Hepatocyte (in vitro differentiated cells): ENCODE data around the gene LYPD6. TPM values are rescaled to one million over a fixed set of nuclear protein-coding genes. Genes with fewer than 3 reads are reported as not detected.

Experiments
- DNase-seq: peaks from one replicate; pipeline ENCODE4 v3.0.0-alpha.2; 2016; ENCODE audit warnings: low spot score
- H2AFZ ChIP-seq: fragments of 200-600 bp; sonication (generic); 2 replicates; pipeline ENCODE4 v1.6.0; 2016; ENCODE audit warnings: antibody characterized with exemption, mild to moderate bottlenecking
- H3K27ac ChIP-seq: fragments of 200-600 bp; sonication (generic); 2 replicates; pipeline ENCODE4 v1.5.1; 2016; ENCODE audit warnings: mild to moderate bottlenecking
- H3K27me3 ChIP-seq: fragments of 200-600 bp; sonication (generic); 2 replicates; pipeline ENCODE4 v1.6.1; 2016
- H3K36me3 ChIP-seq: fragments of 200-600 bp; sonication (generic); replicated peaks from 2 replicates; pipeline ENCODE4 v1.5.1; 2016; ENCODE audit warnings: low read depth; ENCODE audit not compliant: insufficient read depth
- H3K4me1 ChIP-seq: fragments of 200-600 bp; sonication (generic); 2 replicates; pipeline ENCODE4 v1.5.1; 2016; ENCODE audit warnings: mild to moderate bottlenecking, moderate library complexity; ENCODE audit not compliant: insufficient read depth
- H3K4me2 ChIP-seq: fragments of 200-600 bp; sonication (generic); 2 replicates; pipeline ENCODE4 v1.6.0; 2016
- H3K4me3 ChIP-seq: fragments of 200-600 bp; sonication (generic); 2 replicates; pipeline ENCODE4 v1.5.1; 2016; ENCODE audit warnings: mild to moderate bottlenecking
- H3K79me2 ChIP-seq: fragments of 200-600 bp; sonication (generic); 2 replicates; pipeline ENCODE4 v1.6.0; 2017; ENCODE audit warnings: mild to moderate bottlenecking
- H3K9me2 ChIP-seq: fragments of 200-600 bp; sonication (generic); replicated peaks from 2 replicates; pipeline ENCODE4 v1.6.0; 2017; ENCODE audit warnings: mild to moderate bottlenecking; ENCODE audit not compliant: insufficient read depth
- H3K9me3 ChIP-seq: fragments of 200-600 bp; sonication (generic); 2 replicates; pipeline ENCODE4 v1.5.1; 2016; ENCODE audit warnings: low read depth, mild to moderate bottlenecking
- H4K20me1 ChIP-seq: fragments of 200-600 bp; sonication (generic); 2 replicates; pipeline ENCODE4 v1.6.0; 2016; ENCODE audit warnings: mild to moderate bottlenecking; ENCODE audit not compliant: insufficient read depth, poor library complexity, severe bottlenecking
- EZH2 ChIP-seq: fragments of 200-600 bp; sonication (generic); IDR thresholded peaks from 2 replicates; pipeline ENCODE4 v1.6.1; 2016; ENCODE audit warnings: antibody characterized with exemption, mild to moderate bottlenecking, borderline replicate concordance
- EZH2phosphoT487 ChIP-seq: fragments of 200-600 bp; sonication (generic); IDR thresholded peaks from one replicate; pipeline ENCODE4 v1.6.1; 2018; ENCODE audit warnings: antibody characterized with exemption, mild to moderate bottlenecking, low read depth, moderate library complexity; ENCODE audit not compliant: unreplicated experiment, severe bottlenecking
- WGBS: methylation state at CpG from one replicate; pipeline ENCODE4 v1.1.6; 2016; ENCODE audit warnings: low lambda C conversion rate; ENCODE audit errors: missing lambda C conversion rate; 5-methylcytosine and 5-hydroxymethylcytosine counted together
- polyA plus RNA-seq: library from polyadenylated mRNA; unstranded; fragments of >200 nt; fragmentation: Nextera tagmentation; extraction: Ambion mirVana; gene quantifications from 2 replicates; pipeline ENCODE4 v1.2.1, GENCODE V29; 2016
- total RNA-seq: library from RNA; depleted of rRNA; stranded (reverse); fragments of >200 nt; gene quantifications from 2 replicates; pipeline ENCODE4 v1.2.3, GENCODE V29; 2014
- TF ChIP-seq, protein P1 (sequence below): fragments of 200-600 bp; sonication (generic); IDR thresholded peaks from 2 replicates; pipeline ENCODE4 v1.5.1; 2016; ENCODE audit warnings: antibody characterized with exemption, mild to moderate bottlenecking; ENCODE audit not compliant: poor library complexity

LYPD6 gene
- total and polyA plus RNA-seq, 2 experiments from 2014 or later, result 5.3 to 11.2 TPM

DNA sequence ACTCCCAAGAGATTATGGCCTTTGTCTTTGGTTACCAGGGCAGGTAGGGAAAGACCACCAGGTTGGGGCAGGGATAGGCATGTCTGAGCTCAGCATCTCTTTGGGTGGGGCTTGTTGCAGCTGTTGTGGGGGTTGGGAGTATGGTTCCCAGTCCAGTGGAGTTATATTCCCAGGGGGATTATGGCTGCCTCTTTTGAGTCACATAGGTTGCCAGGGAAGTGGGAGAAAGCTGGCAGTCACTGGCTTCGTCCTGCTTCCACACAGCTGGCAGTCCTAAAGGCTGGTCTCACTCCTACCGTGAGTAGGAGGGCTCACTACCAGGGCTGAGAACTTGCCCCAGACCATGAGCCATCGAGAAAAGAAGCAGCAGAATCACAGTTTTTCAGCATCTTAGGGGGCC, 79.1 kb downstream of the LYPD6 start:
- Histone ChIP-seq H4K20me1 (no peaks in the 10 kb centered on the region), H3K9me2 (no peaks in the 10 kb centered on the region), H2AFZ (no peak overlapping the region), H3K4me3 (no peak overlapping the region), H3K9me3 (no peaks in the 10 kb centered on the region), H3K4me2 (no peak overlapping the region), H3K27ac (no peak overlapping the region), H3K4me1 (no peaks in the 10 kb centered on the region), H3K27me3 (no peaks in the 10 kb centered on the region), H3K36me3 (no peaks in the 10 kb centered on the region), H3K79me2 (no peaks in the 10 kb centered on the region)
- no peak for DNase-seq
- TF ChIP-seq EZH2phosphoT487 (no peak), EZH2 (no peak)
- TF ChIP-seq, protein P1, sequence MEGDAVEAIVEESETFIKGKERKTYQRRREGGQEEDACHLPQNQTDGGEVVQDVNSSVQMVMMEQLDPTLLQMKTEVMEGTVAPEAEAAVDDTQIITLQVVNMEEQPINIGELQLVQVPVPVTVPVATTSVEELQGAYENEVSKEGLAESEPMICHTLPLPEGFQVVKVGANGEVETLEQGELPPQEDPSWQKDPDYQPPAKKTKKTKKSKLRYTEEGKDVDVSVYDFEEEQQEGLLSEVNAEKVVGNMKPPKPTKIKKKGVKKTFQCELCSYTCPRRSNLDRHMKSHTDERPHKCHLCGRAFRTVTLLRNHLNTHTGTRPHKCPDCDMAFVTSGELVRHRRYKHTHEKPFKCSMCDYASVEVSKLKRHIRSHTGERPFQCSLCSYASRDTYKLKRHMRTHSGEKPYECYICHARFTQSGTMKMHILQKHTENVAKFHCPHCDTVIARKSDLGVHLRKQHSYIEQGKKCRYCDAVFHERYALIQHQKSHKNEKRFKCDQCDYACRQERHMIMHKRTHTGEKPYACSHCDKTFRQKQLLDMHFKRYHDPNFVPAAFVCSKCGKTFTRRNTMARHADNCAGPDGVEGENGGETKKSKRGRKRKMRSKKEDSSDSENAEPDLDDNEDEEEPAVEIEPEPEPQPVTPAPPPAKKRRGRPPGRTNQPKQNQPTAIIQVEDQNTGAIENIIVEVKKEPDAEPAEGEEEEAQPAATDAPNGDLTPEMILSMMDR, result no peak
- WGBS, result 90% methylated on average over 3 of the region's 3 CpGs

DNA sequence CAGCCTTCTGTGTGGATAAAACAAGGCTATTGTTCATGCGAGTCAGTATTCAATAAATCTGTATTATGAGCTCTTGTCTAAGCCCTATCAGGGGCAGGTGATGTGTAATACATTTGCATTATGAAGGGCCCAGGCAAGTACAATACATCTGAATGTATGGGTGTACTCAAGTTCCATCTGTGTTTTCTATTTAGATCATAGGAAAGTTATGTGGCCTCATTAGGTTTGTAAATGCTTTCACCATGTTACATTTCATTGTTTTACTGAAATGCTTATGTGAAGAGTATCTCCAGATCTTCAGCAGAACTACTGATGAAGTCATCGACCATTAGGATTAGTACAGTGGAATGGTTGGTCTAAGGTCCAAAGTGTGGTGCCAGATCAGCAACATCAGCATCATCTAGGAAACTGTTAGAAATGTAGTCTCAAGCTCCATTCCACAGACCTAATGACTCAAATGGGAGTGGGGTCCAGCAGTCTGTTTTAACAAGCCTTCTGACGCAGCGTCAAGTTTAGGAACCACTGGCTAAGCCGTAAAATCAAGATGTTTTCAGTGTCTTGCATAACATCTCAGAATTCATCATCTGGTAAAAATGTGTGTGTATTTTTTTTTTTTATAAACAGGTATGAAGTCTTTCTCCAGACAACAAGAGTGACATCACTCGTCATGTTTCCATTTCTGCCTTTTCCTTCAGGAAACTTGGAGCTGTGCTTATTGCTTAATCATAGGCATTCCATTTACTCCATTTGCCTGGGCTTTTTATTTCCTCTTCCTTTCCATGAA, 80.5 kb downstream of the LYPD6 start:
- peak; percentile 48 for DNase-seq
- no peaks in the 10 kb centered on the region for H3K9me2 ChIP-seq
- no peaks in the 10 kb centered on the region for H3K9me3 ChIP-seq
- no peaks in the 10 kb centered on the region for H3K79me2 ChIP-seq
- H3K27me3 ChIP-seq, result no peaks in the 10 kb centered on the region
- H2AFZ ChIP-seq, result no peak overlapping the region
- H3K36me3 ChIP-seq, result no peaks in the 10 kb centered on the region
- H3K4me3 ChIP-seq, result no peak overlapping the region
- no peak overlapping the region for H3K4me2 ChIP-seq
- no peaks in the 10 kb centered on the region for H3K4me1 ChIP-seq
- no peaks in the 10 kb centered on the region for H4K20me1 ChIP-seq
- TF ChIP-seq EZH2, result no peak
- TF ChIP-seq, protein P1, result no peak
- no peak for TF ChIP-seq EZH2phosphoT487
- peak overlapping the region; percentile 49 for H3K27ac ChIP-seq
- 82% methylated on average over 6 of the region's 6 CpGs for WGBS

DNA sequence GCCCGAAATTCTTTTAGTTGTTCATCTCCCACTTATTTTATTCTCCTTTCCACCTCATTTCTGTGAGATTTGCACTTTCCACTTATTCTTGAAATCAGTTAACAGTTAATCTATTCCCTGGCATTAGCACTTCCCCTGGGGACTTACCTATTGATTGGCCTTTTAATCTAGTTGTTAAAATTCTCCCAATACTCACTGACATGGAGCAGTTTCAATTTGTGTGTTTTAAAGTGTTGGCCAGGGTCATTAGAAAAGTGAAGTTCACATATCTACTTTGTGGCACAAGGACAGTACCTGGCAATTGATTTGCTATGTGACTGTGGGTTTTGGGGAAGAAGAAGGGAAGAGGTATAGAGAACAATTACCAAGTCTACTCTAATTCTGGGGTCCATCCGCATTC, 83.1 kb downstream of the LYPD6 start:
- TF ChIP-seq EZH2 (no peak), EZH2phosphoT487 (no peak)
- TF ChIP-seq, protein P1, result no peak
- Histone ChIP-seq H3K27me3 (no peaks in the 10 kb centered on the region), H3K79me2 (peaks cover 4% of the 10 kb centered on the region), H4K20me1 (no peaks in the 10 kb centered on the region), H3K36me3 (no peaks in the 10 kb centered on the region), H3K9me3 (peaks cover 4% of the 10 kb centered on the region), H3K4me2 (no peak overlapping the region), H3K4me3 (no peak overlapping the region), H3K9me2 (no peaks in the 10 kb centered on the region), H3K4me1 (peaks cover 4% of the 10 kb centered on the region), H3K27ac (no peak overlapping the region), H2AFZ (no peak overlapping the region)
- 96% methylated on average over 2 of the region's 2 CpGs for WGBS
- no peak for DNase-seq
